ENCODE measurements around the gene PDP2. TPM values are rescaled to one million over a fixed set of nuclear protein-coding genes. Genes with fewer than 3 reads are reported as not detected.
A peak's percentile ranks its signal among the peaks of the same experiment; 100 is the strongest.

Gene PDP2
- total and polyA plus RNA-seq, 2 of the 4 experiments (the other 2 are of a cell fraction) = 5.3 to 16.8 TPM

GRCh38 chr16:66917741-66918140 lies 37.4 kb downstream of the PDP2 start:
- Histone ChIP-seq H4K20me1 (ENCODE audit: insufficient read depth, low read length) (no peaks in the 10 kb centered on the region), H3K56ac (ENCODE audit: extremely low read depth, insufficient read depth, low read length) (no peak overlapping the region), H4K5ac (ENCODE audit: low read depth, low read length) (no peak overlapping the region), H3K4ac (ENCODE audit: low read depth, low read length) (no peak overlapping the region), H3K36me3 (ENCODE audit: control insufficient read depth, insufficient read depth, low read length) (no peaks in the 10 kb centered on the region), H3K4me2 (ENCODE audit: low read depth, low read length) (no peak overlapping the region), H4K91ac (ENCODE audit: insufficient read depth, low read depth, low read length) (no peak overlapping the region), H3K23ac (ENCODE audit: low read depth, low read length) (no peak overlapping the region), H3K18ac (ENCODE audit: low read depth, low read length) (no peak overlapping the region), H4K8ac (ENCODE audit: low read depth in 2 of 2, low read length in 2 of 2) (no peak overlapping the region), H2BK120ac (ENCODE audit: low read depth, low read length) (no peak overlapping the region), H3K4me3 (ENCODE audit: insufficient read depth, low read depth, low read length) (no peak overlapping the region), H3K9me1 (ENCODE audit: insufficient read depth, low read length) (no peaks in the 10 kb centered on the region), H3K9me3 (ENCODE audit: control insufficient read depth, insufficient read depth, low read length) (no peaks in the 10 kb centered on the region), H3K27ac (ENCODE audit: insufficient read depth, low read length) (no peak overlapping the region), H2AK5ac (ENCODE audit: low read depth, low read length) (peak overlapping the region; percentile 7; the same call in 1 of the 2 replicates), H2BK5ac (ENCODE audit: low read depth, low read length, poor library complexity, severe bottlenecking) (no peak overlapping the region), H3K14ac (replicated peaks; ENCODE audit: low read depth, low read length) (no peak overlapping the region), H3K4me1 (ENCODE audit: control insufficient read depth, insufficient read depth, low read length) (no peaks in the 10 kb centered on the region), H2AK9ac (replicated peaks; ENCODE audit: low read depth, low read length, poor library complexity) (peak overlapping the region; percentile 82), H3K27me3 (ENCODE audit: control insufficient read depth, insufficient read depth, low read length) (peaks cover 43% of the 10 kb centered on the region), H3K9ac (ENCODE audit: low read depth, low read length) (no peak overlapping the region), H3K79me1 (ENCODE audit: low read depth in 1 of 2, low read length in 2 of 2) (no peaks in the 10 kb centered on the region), H2BK15ac (ENCODE audit: low read depth, low read length) (no peak overlapping the region), H2BK20ac (ENCODE audit: low read depth, low read length) (no peak overlapping the region), H2AFZ (replicated peaks; ENCODE audit: low read length, poor library complexity) (no peak overlapping the region)
- no CpG with 5 or more reads among the region's 9 CpGs for WGBS, 2 experiments (ENCODE audit: extremely low coverage in 2 of 2, insufficient read length in 1 of 2)
- TF ChIP-seq MXI1 (IDR thresholded peaks at IDR 0.05; ENCODE audit: borderline replicate concordance, low read depth, low read length) = no peak
- TF ChIP-seq RFX5 (IDR thresholded peaks at IDR 0.05; ENCODE audit: low read depth, low read length) = no peak
- no peak for TF ChIP-seq FOS (IDR thresholded peaks at IDR 0.05; ENCODE audit: low read depth, low read length)
- no peak for TF ChIP-seq RCOR1 (IDR thresholded peaks at IDR 0.05; ENCODE audit: insufficient replicate concordance, low read length)
- TF ChIP-seq, protein P1, sequence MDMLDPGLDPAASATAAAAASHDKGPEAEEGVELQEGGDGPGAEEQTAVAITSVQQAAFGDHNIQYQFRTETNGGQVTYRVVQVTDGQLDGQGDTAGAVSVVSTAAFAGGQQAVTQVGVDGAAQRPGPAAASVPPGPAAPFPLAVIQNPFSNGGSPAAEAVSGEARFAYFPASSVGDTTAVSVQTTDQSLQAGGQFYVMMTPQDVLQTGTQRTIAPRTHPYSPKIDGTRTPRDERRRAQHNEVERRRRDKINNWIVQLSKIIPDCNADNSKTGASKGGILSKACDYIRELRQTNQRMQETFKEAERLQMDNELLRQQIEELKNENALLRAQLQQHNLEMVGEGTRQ (IDR thresholded peaks at IDR 0.05; ENCODE audit: low read depth, low read length) = no peak
- no peak for TF ChIP-seq CHD1 (IDR thresholded peaks at IDR 0.05; ENCODE audit: low read depth, low read length)
- POLR2A ChIA-PET (ENCODE audit: unreplicated experiment) = no interaction called here
- intact Hi-C loops (cut with micrococcal nuclease) (no loop called here), dilution Hi-C loops (cut with HindIII; ENCODE audit: low sequenced_read_pairs, unreplicated experiment) (no loop called here), in situ Hi-C loops (cut with MboI; ENCODE audit: low sequenced_read_pairs) (no loop called here)
- CTCF ChIA-PET = interaction anchor here (1.4 kb wide), 1 partner anchor 8 kb away, joined by 4 read pairs; no protein-coding TSS in a partner anchor
- no TSS peak for BruUV-seq (replicated peaks)
- ATAC-seq (ENCODE audit: low read depth) (no peak), DNase-seq (no peak)
